Fibroblast of villous mesenchyme (primary cell): ENCODE results near the gene TMEM108. TPM values are rescaled to one million over a fixed set of nuclear protein-coding genes. Genes with fewer than 3 reads are reported as not detected.

ENCODE experiments used
- DNase-seq: peaks from one replicate; pipeline ENCODE4 v3.0.0-alpha.2; 2010; ENCODE audit warnings: low read depth
- H3K4me3 ChIP-seq: 2 replicates; pipeline ENCODE4 v1.5.1; 2011; ENCODE audit warnings: low read depth, mild to moderate bottlenecking, low read length
- CTCF ChIP-seq: IDR thresholded peaks from 2 replicates; pipeline ENCODE4 v1.5.1; 2012; ENCODE audit warnings: low read depth, mild to moderate bottlenecking, low read length; ENCODE audit not compliant: insufficient read depth
- total RNA-seq: library from RNA; depleted of rRNA; stranded (reverse); fragments of >200 nt; gene quantifications from 2 replicates; pipeline ENCODE4 v1.2.3, GENCODE V29; 2012

TMEM108 gene
- total RNA-seq, 1 donor = under 0.01 TPM

GRCh38 chr3:133408961-133409360 lies 370.8 kb downstream of the TMEM108 start:
- no peak for DNase-seq
- no peak for TF ChIP-seq CTCF
- no peak overlapping the region for H3K4me3 ChIP-seq

GRCh38 chr3:133410191-133410892 lies 372.2 kb downstream of the TMEM108 start:
- no peak overlapping the region for H3K4me3 ChIP-seq
- DNase-seq = no peak
- no peak for TF ChIP-seq CTCF

GRCh38 chr3:133412183-133413132 lies 374.3 kb downstream of the TMEM108 start:
- DNase-seq = peak; percentile 27
- no peak for TF ChIP-seq CTCF
- H3K4me3 ChIP-seq = no peak overlapping the region

GRCh38 chr3:133413161-133414020 lies 375.2 kb downstream of the TMEM108 start:
- peak; percentile 48 for DNase-seq
- peak overlapping the region; percentile 12 for H3K4me3 ChIP-seq
- no peak for TF ChIP-seq CTCF

GRCh38 chr3:133414021-133414392 lies 375.8 kb downstream of the TMEM108 start:
- no peak for TF ChIP-seq CTCF
- no peak overlapping the region for H3K4me3 ChIP-seq
- DNase-seq = no peak

GRCh38 chr3:133418361-133418760 lies 380.2 kb downstream of the TMEM108 start:
- TF ChIP-seq CTCF = no peak
- no peak overlapping the region for H3K4me3 ChIP-seq
- no peak for DNase-seq
